LNCaP clone FGC (cell line): ENCODE results near the gene NT5DC1.

Experiments used
- DNase-seq: peaks from one replicate; pipeline ENCODE4 v3.0.0-alpha.2; 2011; ENCODE audit warnings: low read depth
- H3K4me3 ChIP-seq: 2 replicates; pipeline ENCODE4 v1.5.1; 2011; ENCODE audit warnings: mild to moderate bottlenecking, low read depth, low read length, control low read depth
- TF ChIP-seq, protein P1 (sequence below): IDR thresholded peaks from 2 replicates; pipeline ENCODE4 v1.5.1; 2012; ENCODE audit warnings: mild to moderate bottlenecking; ENCODE audit not compliant: control insufficient read depth, insufficient read depth; ENCODE audit errors: extremely low read depth

Gene NT5DC1

DNA sequence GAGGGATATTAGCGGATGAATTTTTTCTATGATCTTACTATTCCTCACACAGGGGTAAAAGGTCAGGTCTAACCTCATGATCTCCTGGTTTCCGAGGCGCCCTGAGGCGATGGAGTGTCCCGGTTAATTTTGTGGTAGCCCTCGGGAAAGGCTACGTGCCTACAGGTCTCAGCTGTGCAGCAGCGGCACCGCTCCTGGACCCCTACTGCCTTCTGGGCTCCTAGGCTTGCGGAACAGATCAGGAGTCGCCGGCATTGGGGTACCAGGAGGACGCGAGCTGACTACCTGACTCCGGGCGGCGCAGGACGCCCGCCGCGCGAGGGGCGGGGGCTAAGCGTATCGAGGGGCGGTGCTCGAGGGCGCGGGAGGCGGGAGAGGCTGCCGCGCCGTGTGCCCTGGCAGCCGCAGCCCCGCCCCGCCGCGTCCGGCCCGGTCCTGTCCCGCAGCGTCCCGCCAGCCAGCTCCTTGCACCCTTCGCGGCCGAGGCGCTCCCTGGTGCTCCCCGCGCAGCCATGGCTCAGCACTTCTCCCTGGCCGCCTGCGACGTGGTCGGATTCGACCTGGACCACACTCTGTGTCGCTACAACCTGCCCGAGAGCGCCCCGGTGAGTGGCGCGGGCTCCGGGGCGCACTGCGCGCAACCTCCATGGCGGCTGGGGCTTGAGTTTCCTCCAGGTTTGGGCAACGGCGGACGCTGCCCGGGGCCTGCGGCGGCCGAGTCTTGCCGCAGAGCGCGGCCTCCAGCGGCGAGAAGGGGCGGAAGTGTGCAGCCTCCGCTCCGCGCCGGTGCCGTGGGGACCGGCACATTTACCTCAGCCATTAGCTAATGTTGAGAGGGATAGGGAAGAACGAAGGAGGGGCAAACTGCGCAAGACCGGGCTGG lies at the start of gene NT5DC1:
TSS of gene NT5DC1 (plus strand) at position 435 of the 883 bp plus-strand sequence. CDS start at position 513, 78 bp downstream.
- H3K4me3 ChIP-seq, result peak within 1 kb of the TSS; percentile 72
- TF ChIP-seq, protein P1, sequence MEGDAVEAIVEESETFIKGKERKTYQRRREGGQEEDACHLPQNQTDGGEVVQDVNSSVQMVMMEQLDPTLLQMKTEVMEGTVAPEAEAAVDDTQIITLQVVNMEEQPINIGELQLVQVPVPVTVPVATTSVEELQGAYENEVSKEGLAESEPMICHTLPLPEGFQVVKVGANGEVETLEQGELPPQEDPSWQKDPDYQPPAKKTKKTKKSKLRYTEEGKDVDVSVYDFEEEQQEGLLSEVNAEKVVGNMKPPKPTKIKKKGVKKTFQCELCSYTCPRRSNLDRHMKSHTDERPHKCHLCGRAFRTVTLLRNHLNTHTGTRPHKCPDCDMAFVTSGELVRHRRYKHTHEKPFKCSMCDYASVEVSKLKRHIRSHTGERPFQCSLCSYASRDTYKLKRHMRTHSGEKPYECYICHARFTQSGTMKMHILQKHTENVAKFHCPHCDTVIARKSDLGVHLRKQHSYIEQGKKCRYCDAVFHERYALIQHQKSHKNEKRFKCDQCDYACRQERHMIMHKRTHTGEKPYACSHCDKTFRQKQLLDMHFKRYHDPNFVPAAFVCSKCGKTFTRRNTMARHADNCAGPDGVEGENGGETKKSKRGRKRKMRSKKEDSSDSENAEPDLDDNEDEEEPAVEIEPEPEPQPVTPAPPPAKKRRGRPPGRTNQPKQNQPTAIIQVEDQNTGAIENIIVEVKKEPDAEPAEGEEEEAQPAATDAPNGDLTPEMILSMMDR, result peak; percentile 6; the same call in 1 of the 2 replicates
- no peak for DNase-seq

DNA sequence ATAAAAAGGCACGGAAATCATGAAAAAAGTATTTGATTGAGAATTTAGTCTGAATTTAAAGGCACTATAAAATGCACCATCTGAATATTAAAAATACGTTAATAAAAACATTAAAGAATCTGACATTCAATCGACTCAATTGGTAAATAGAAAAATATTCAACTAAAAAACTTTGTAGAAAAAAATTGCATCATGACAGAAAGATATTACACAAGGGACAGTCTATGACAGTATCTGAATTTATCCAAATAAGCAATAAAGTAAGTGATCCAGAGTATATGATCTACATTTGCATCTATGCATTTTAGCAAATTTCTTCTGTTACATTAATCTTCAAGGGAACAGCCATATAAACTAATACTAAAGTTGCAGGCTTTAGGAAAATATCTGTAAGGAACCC lies 49.4 kb upstream of the NT5DC1 start:
- TF ChIP-seq, protein P1, result no peak
- DNase-seq, result no peak
- no peak overlapping the region for H3K4me3 ChIP-seq

- TF ChIP-seq, protein P1, result no peak
- DNase-seq, result no peak
- no peak overlapping the region for H3K4me3 ChIP-seq
Measured at GRCh38 chr6:116055513-116055912, 45.1 kb upstream of the NT5DC1 start.

DNA sequence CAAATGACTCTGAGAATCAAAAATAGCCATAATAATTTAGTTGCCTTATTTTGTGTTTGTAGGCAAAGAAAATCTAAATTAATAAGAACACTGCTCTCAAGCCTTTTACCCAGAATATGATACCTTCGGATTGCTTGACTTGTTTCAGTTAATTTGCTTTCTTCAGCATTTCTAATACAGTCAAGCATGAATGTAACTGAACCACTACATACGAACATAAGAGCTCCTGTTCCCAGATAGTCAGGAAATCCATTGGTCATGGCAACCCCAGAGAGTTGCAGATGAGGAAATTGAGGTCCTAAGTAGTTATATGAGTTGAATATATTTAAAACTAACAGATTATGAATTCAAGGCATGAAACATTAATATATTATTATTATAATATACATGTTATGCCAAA lies 42.9 kb upstream of the NT5DC1 start:
- TF ChIP-seq, protein P1, result no peak
- no peak overlapping the region for H3K4me3 ChIP-seq

DNA sequence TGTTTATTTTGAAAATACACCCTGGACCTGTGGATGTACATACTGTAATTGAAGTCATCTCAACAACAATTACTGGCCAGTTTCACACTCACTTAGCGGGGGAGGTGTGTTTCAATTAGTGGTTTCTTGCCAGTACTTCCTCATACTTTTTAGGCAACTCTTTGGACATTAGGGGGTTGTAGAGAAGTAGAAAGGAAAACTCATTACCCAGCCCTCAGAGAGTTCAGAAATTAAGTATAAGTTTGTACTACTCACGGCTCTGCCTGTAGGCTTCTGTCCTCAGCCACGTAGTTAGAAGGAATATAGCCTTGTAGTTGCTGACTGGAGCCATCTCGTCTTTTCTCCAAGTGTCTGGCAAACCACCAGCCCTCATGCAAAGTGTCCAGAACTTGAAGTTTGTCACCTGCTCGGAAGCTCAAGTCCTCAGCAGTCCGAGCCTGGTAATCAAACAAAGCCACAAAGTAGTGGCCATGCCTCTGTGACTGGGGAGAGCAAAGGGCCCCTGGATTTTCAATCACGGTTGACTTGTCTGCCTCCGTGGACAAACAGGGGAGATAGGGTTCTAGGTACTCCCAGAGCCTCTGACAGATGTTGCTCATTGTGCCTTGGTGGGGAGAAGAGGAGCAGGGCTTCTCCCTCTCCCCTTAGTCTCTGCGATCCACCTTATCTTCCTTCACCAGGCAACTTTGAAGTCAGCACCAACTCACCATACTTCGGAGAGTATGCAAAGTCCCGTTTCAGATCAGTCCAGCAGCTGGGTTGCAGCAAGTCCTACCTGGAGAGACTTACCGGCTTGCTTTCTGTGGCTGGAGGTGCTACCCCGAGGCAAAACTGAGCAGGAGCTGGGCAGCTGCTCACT lies 40.7 kb upstream of the NT5DC1 start:
- TF ChIP-seq, protein P1, result no peak
- peak overlapping the region; percentile 56 for H3K4me3 ChIP-seq
- DNase-seq, result no peak

More for the DNA sequence above, 42.9 kb upstream of the NT5DC1 start:
- DNase-seq, result no peak

DNA sequence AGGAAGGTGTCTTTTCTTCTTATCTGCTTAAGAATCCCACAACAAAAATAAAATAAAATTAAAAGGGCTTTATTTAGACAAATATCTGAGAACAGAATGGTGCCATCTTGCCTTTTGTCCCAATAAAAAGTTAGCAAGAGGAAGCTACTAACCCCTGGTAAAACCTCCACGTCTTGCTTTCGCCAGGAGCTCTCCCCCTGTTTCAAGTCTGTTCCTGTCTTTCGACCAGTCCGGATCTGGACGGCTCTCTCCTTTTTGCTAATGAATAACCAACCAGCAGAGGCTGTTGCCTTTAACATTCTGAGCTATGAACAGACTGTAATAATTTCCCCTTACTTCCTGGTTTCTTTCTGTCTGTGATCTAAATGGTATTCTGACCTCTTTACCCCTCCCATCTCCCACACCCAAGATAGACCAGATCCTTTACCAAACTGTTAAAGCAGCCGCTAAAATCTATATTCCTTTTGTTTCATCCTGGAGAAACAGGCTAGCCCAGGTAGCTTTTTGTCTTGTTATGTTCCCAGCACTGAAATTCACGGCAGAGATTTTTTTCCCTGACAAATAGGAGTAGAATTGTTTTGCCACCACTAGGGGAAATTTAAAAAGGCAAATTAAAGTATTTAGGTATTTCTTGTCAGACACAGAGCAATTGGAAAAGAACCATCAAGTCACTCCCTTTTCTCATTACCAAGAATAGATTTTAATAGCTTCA lies 39.9 kb upstream of the NT5DC1 start, which contains the start of gene FRK:
TSS of gene FRK (minus strand) at position 320 of the 712 bp plus-strand sequence. CDS start 580 bp downstream, outside the sequence.
- peak within 1 kb of the TSS; percentile 56 for H3K4me3 ChIP-seq
- DNase-seq, result peak; percentile 69
- TF ChIP-seq, protein P1, result no peak
